HEK293T (cell line): ENCODE data around the gene ZNF718.
"Not testable (repeated sequence)": the region's sequence is repeated elsewhere in the genome, so short reads cannot be mapped to it uniquely, and the experiment has no call there.

ENCODE experiments used
- CTCF ChIA-PET: fragments of 350-600 bp; formaldehyde crosslinking; extraction: SDS; loops from one replicate; lab custom pipeline; 2021; ENCODE audit warnings: antibody characterized with exemption, inconsistent platforms; lab: Yijun Ruan, JAX
- POLR2A ChIA-PET: fragments of 350-600 bp; formaldehyde crosslinking; extraction: SDS; loops from one replicate; lab custom pipeline; 2020; ENCODE audit warnings: antibody characterized with exemption, inconsistent platforms; lab: Yijun Ruan, JAX
- DNase-seq: peaks from one replicate; pipeline ENCODE4 v3.0.0; 2012; ENCODE audit warnings: mixed read lengths; ENCODE audit errors: extremely low spot score
- ARNT ChIP-seq: fragments of 450-650 bp; IDR thresholded peaks from 2 replicates; pipeline ENCODE4 v1.6.1; 2017; ENCODE audit warnings: mild to moderate bottlenecking
- BHLHE40 ChIP-seq: fragments of 450-650 bp; IDR thresholded peaks from 2 replicates; pipeline ENCODE4 v1.6.1; 2016; ENCODE audit warnings: mild to moderate bottlenecking, moderate library complexity, borderline replicate concordance
- CTBP1 ChIP-seq: fragments of 450-650 bp; IDR thresholded peaks from 2 replicates; pipeline ENCODE4 v1.6.1; 2016; ENCODE audit warnings: borderline replicate concordance
- ELF4 ChIP-seq: fragments of 450-650 bp; IDR thresholded peaks from 2 replicates; pipeline ENCODE4 v1.6.1; 2017; ENCODE audit warnings: antibody characterized with exemption
- FOXA1 ChIP-seq: fragments of 450-650 bp; IDR thresholded peaks from 2 replicates; pipeline ENCODE4 v1.6.1; 2016; ENCODE audit warnings: mild to moderate bottlenecking
- FOXK2 ChIP-seq: fragments of 450-650 bp; IDR thresholded peaks from 2 replicates; pipeline ENCODE4 v1.6.1; 2016; ENCODE audit warnings: mild to moderate bottlenecking
- FOXM1 ChIP-seq: fragments of 450-650 bp; IDR thresholded peaks from 2 replicates; pipeline ENCODE4 v1.6.1; 2017; ENCODE audit warnings: mild to moderate bottlenecking, borderline replicate concordance
- HDGF ChIP-seq: fragments of 450-650 bp; IDR thresholded peaks from 2 replicates; pipeline ENCODE4 v1.6.1; 2017; ENCODE audit warnings: antibody characterized with exemption, borderline replicate concordance
- L3MBTL2 ChIP-seq: fragments of 450-650 bp; conservative IDR thresholded peaks from 2 replicates; pipeline ENCODE4 v1.6.1; 2016; ENCODE audit warnings: mild to moderate bottlenecking
- LEF1 ChIP-seq: fragments of 450-650 bp; IDR thresholded peaks from 2 replicates; pipeline ENCODE4 v1.6.1; 2017; ENCODE audit warnings: mild to moderate bottlenecking, borderline replicate concordance
- NFRKB ChIP-seq: fragments of 450-650 bp; IDR thresholded peaks from 2 replicates; pipeline ENCODE4 v1.6.1; 2016; ENCODE audit warnings: mild to moderate bottlenecking, moderate library complexity
- PKNOX1 ChIP-seq: fragments of 450-650 bp; IDR thresholded peaks from 2 replicates; pipeline ENCODE4 v1.6.1; 2016
- SP1 ChIP-seq: fragments of 450-650 bp; IDR thresholded peaks from 2 replicates; pipeline ENCODE4 v1.6.1; 2017
- SUZ12 ChIP-seq: fragments of 450-650 bp; IDR thresholded peaks from 2 replicates; pipeline ENCODE4 v1.6.1; 2016; ENCODE audit warnings: mild to moderate bottlenecking
- TARDBP ChIP-seq: fragments of 450-650 bp; IDR thresholded peaks from 2 replicates; pipeline ENCODE4 v1.6.1; 2016
- ZNF384 ChIP-seq: fragments of 450-650 bp; IDR thresholded peaks from 2 replicates; pipeline ENCODE4 v1.6.1; 2016

The ZNF718 gene

DNA sequence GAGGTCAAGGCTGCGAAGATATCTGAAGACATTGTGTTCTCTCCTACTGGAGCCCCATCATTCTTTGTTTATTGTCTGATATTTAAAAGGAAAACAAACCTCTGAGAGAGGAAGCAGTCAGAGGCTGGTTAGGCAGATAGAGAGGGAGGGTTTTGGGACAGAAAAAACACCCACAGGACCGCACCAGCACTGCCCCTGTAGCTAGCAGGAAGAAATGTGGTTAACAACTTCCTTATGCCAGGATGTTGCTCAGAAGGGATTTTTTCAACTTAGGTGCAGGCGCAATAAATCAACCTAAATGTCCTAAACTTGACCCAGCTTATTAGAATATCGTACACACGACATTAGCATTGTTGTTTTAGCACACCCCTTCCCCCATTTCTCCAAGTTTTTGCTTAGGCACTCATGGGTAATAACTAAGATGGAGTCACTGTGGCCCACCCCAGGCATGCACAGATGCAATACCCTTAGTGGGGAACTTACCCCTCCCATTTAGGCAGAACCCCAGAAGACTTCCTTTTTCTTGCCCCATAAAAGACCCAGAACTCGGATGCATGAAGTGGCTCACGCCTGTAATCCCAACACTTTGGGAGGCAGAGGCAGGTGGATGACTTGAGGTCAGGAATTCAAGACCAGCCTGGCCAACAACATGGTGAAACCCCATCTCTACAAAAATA, 2.8 kb upstream of the ZNF718 start:
- ChIA-PET POLR2A (no interaction called here), CTCF (no interaction called here)
- no peak for DNase-seq
- TF ChIP-seq L3MBTL2 (no peak), NFRKB (no peak), FOXA1 (no peak), FOXM1 (no peak), HDGF (no peak), TARDBP (no peak), FOXK2 (no peak), ELF4 (no peak), PKNOX1 (no peak), SP1 (no peak), ZNF384 (no peak), CTBP1 (no peak), BHLHE40 (no peak), SUZ12 (no peak), LEF1 (no peak), ARNT (no peak)

GRCh38 chr4:123922-124274, 403 bp upstream of the ZNF718 start:
- DNase-seq, CTCF ChIA-PET: not testable (repeated sequence)
- POLR2A ChIA-PET = interaction anchor here (0.7 to 1.7 kb wide), 8 partner anchors 8 to 808 kb away, joined by 3 to 11 read pairs (median 4); partner anchors contain the start of genes GAK and TMEM175

- DNase-seq = no peak
- CTCF ChIA-PET = no interaction called here
- TF ChIP-seq ZNF384 = no peak
- no peak for TF ChIP-seq BHLHE40
- TF ChIP-seq PKNOX1 = no peak
- no peak for TF ChIP-seq ARNT
- no peak for TF ChIP-seq CTBP1
- TF ChIP-seq NFRKB = no peak
- no peak for TF ChIP-seq SUZ12
- no peak for TF ChIP-seq FOXA1
- TF ChIP-seq TARDBP = no peak
- no peak for TF ChIP-seq ELF4
- POLR2A ChIA-PET = interaction anchor here (1.0 to 1.7 kb wide), 5 partner anchors 10 to 807 kb away, joined by 3 to 11 read pairs (median 5); partner anchors contain the start of genes GAK and TMEM175
Observed at GRCh38 chr4:125091-125771, 930 bp downstream of the ZNF718 start.

- no peak for DNase-seq
Observed at GRCh38 chr4:125833-126232, 1.5 kb downstream of the ZNF718 start.

DNA sequence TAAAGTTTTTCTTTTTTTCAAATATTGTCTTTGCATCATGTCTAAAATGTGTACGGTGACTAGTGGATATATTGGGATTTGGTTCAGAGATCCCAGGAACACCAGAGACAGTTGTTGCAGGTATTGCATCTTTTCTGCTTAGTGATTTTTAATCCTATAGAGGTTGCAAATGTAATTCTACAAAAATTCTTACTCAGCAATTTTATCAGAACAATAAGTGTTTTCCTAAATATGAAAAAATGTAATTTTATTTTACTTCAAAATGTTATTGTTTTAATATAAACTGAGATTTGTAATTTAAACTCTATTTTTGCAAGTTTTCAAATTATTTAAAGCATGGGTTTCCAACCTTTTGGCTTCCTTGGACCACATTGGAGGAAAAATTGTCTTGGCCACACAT, 8.2 kb downstream of the ZNF718 start:
- DNase-seq = no peak
- TF ChIP-seq FOXK2 (no peak), CTBP1 (no peak), ARNT (no peak), TARDBP (no peak), FOXM1 (no peak), ELF4 (no peak), ZNF384 (no peak), L3MBTL2 (no peak), FOXA1 (no peak)
- CTCF ChIA-PET = no interaction called here
- POLR2A ChIA-PET = no interaction called here

More at GRCh38 chr4:125833-126232, 1.5 kb downstream of the ZNF718 start:
- ChIA-PET POLR2A (no interaction called here), CTCF (no interaction called here)
- TF ChIP-seq TARDBP = no peak
- TF ChIP-seq ELF4 = no peak

DNA sequence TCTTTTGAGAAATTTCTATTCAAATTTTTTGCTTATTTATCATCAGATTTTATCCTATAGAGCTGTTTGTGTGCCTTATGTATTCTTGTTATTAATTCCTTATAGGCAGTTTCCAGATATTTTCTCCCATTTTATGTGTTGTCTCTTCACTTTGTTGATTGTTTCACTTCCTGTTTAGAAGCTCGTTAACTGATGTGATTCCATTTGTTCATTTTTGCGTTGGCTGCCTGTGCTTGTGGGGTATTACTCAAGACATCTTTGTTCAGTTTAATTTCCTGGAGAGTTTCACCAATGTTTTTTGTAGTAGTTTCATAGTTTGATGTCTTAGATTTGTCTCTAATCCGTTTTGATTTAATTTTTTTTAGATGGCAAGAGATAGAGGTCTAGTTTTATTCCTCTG, 14.6 kb downstream of the ZNF718 start:
- CTCF ChIA-PET = no interaction called here
- DNase-seq = no peak
- no peak for TF ChIP-seq FOXA1
- TF ChIP-seq ZNF384 = no peak
- no peak for TF ChIP-seq FOXM1
- TF ChIP-seq FOXK2 = no peak
- no peak for TF ChIP-seq LEF1
- no peak for TF ChIP-seq BHLHE40
- TF ChIP-seq CTBP1 = no peak
- TF ChIP-seq TARDBP = no peak
- no peak for TF ChIP-seq ARNT
- TF ChIP-seq NFRKB = no peak
- no peak for TF ChIP-seq ELF4
- TF ChIP-seq PKNOX1 = no peak
- no peak for TF ChIP-seq SP1
- TF ChIP-seq HDGF = no peak
- no peak for TF ChIP-seq SUZ12
- TF ChIP-seq L3MBTL2 = no peak
- POLR2A ChIA-PET = interaction anchor here (1.6 kb wide), 1 partner anchor 14 kb away, joined by 8 read pairs; the partner anchor contains the start of gene ZNF718
